Measurements from ENCODE around the gene TMOD3. TPM values are rescaled to one million over a fixed set of nuclear protein-coding genes. Genes with fewer than 3 reads are reported as not detected.

The TMOD3 gene
- total RNA-seq, 1 donor from 2014 or later = 29.2 TPM

DNA sequence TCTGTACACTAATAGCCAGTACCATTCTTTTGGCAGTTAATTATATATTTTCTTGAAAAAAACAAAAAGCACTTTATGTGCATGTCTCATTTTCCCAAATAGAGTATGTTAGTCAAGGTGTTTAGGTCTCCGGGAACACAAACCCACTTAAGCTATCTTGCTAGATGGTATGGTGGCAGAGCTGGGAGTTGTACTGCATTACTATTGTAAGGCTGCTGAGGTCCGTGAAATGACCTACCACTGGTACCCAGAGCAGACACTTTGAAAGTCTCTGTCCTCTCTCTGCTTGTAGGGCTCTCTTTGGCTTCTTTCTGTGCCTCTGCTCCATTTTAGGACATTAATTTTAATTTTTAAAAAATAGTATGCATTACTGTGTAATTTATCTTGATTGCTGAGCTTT is 8.8 kb downstream of the TMOD3 start:
- H3K27ac Mint-ChIP-seq (ENCODE audit: unreplicated experiment) = no peak overlapping the region
- H3K9me3 Mint-ChIP-seq (ENCODE audit: unreplicated experiment) = no peaks in the 10 kb centered on the region
- no peaks in the 10 kb centered on the region for H3K27me3 Mint-ChIP-seq (ENCODE audit: unreplicated experiment)
- TF ChIP-seq, protein P1, sequence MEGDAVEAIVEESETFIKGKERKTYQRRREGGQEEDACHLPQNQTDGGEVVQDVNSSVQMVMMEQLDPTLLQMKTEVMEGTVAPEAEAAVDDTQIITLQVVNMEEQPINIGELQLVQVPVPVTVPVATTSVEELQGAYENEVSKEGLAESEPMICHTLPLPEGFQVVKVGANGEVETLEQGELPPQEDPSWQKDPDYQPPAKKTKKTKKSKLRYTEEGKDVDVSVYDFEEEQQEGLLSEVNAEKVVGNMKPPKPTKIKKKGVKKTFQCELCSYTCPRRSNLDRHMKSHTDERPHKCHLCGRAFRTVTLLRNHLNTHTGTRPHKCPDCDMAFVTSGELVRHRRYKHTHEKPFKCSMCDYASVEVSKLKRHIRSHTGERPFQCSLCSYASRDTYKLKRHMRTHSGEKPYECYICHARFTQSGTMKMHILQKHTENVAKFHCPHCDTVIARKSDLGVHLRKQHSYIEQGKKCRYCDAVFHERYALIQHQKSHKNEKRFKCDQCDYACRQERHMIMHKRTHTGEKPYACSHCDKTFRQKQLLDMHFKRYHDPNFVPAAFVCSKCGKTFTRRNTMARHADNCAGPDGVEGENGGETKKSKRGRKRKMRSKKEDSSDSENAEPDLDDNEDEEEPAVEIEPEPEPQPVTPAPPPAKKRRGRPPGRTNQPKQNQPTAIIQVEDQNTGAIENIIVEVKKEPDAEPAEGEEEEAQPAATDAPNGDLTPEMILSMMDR (IDR thresholded peaks at IDR 0.05; ENCODE audit: partially characterized antibody, unreplicated experiment) = no peak
- H3K4me1 Mint-ChIP-seq (ENCODE audit: low read depth, unreplicated experiment) = peaks cover 6% of the 10 kb centered on the region
- H3K36me3 Mint-ChIP-seq (ENCODE audit: unreplicated experiment) = no peaks in the 10 kb centered on the region
- H3K4me3 Mint-ChIP-seq (ENCODE audit: unreplicated experiment) = no peak overlapping the region
- no peak for DNase-seq

DNA sequence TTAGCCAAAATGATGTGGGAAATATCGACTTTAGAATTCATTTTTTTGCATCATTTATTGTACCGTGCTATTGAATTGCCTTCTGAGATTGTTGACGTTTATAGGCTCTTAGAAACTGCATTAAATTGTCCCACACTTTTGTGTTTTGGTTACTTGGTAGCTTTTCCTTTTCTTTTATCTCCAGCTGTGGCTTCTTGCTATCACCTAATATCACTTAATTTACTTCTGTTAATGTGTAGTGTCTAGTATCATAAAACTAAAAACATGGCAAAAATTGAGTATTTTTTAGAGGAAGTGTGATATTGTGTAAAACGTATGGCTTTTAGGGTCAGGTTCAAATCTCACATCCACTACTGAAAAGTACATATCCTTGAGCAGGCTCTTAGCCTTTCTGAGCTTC is 11.2 kb downstream of the TMOD3 start:
- peaks cover 11% of the 10 kb centered on the region for H3K4me1 Mint-ChIP-seq (ENCODE audit: low read depth, unreplicated experiment)
- DNase-seq = no peak

DNA sequence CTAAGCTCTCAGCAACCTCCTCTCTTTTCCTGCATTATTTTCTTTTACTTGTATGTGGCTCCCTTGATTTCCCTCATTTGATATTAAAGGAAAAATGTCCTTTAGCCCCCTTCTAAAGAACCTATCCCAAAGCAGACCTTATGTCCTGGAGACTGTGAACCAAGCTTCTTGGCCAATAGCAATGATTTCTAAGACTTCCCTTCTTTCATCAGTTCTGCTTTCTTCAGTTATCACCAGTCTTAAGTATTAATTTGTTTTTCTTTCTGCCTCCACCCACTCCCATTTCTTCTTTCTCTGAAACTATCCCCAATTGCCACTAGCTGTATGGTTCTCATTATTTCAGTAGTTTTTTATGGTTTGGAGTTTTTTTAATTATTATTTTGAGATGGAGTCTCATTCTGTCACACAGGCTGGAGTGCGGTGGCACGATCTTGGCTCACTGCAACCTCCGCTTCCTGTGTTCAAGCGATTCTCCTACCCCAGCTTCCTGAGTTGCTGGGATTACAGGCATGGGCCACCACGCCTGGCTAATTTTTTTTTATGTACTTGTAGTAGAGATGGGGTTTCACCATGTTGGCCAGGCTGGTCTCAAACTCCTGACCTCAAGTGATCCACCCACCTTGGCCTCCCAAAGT is 12.1 kb downstream of the TMOD3 start:
- TF ChIP-seq, protein P1 (IDR thresholded peaks at IDR 0.05; ENCODE audit: partially characterized antibody, unreplicated experiment) = no peak
- Mint-ChIP-seq H3K27me3 (ENCODE audit: unreplicated experiment) (no peaks in the 10 kb centered on the region), H3K4me3 (ENCODE audit: unreplicated experiment) (no peak overlapping the region), H3K36me3 (ENCODE audit: unreplicated experiment) (no peaks in the 10 kb centered on the region), H3K9me3 (ENCODE audit: unreplicated experiment) (no peaks in the 10 kb centered on the region), H3K27ac (ENCODE audit: unreplicated experiment) (no peak overlapping the region), H3K4me1 (ENCODE audit: low read depth, unreplicated experiment) (peaks cover 11% of the 10 kb centered on the region)
- DNase-seq = no peak

More for the DNA sequence above, 11.2 kb downstream of the TMOD3 start:
- no peak overlapping the region for H3K4me3 Mint-ChIP-seq (ENCODE audit: unreplicated experiment)
- H3K36me3 Mint-ChIP-seq (ENCODE audit: unreplicated experiment) = no peaks in the 10 kb centered on the region
- no peaks in the 10 kb centered on the region for H3K9me3 Mint-ChIP-seq (ENCODE audit: unreplicated experiment)
- H3K27ac Mint-ChIP-seq (ENCODE audit: unreplicated experiment) = no peak overlapping the region
- TF ChIP-seq, protein P1 (IDR thresholded peaks at IDR 0.05; ENCODE audit: partially characterized antibody, unreplicated experiment) = no peak
- no peaks in the 10 kb centered on the region for H3K27me3 Mint-ChIP-seq (ENCODE audit: unreplicated experiment)

DNA sequence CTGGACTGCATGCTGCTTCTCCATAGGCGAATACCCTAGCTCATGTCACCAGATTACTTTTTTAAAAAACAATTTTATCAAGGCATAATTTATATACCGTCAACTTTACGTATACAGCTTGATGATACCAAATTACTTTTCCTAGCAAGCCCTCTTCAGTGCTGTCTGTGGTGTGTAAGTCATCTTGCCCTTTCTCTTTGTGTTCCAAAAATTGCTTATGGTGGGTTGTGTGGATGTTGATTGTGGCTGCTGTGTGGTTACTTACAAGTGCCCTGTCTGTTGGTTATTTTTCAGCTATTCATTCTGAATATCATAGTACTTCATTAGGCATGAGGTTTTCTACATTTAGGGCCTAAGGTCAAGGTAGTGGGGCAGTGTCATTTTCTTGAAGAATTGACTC is 12.8 kb downstream of the TMOD3 start:
- Mint-ChIP-seq H3K4me3 (ENCODE audit: unreplicated experiment) (no peak overlapping the region), H3K27me3 (ENCODE audit: unreplicated experiment) (no peaks in the 10 kb centered on the region)

More for the DNA sequence above, 12.8 kb downstream of the TMOD3 start:
- DNase-seq = no peak
- Mint-ChIP-seq H3K9me3 (ENCODE audit: unreplicated experiment) (no peaks in the 10 kb centered on the region), H3K27ac (ENCODE audit: unreplicated experiment) (no peak overlapping the region), H3K4me1 (ENCODE audit: low read depth, unreplicated experiment) (peaks cover 11% of the 10 kb centered on the region), H3K36me3 (ENCODE audit: unreplicated experiment) (no peaks in the 10 kb centered on the region)
- TF ChIP-seq, protein P1 (IDR thresholded peaks at IDR 0.05; ENCODE audit: partially characterized antibody, unreplicated experiment) = no peak
